Liver (tissue), 9 donors: ENCODE data around the gene ZKSCAN8. TPM values are rescaled to one million over a fixed set of nuclear protein-coding genes. Genes with fewer than 3 reads are reported as not detected.
A peak's percentile ranks its signal among the peaks of the same experiment; 100 is the strongest.

Experiments used
- DNase-seq: peaks from one replicate; pipeline ENCODE4 v3.0.0-alpha.2; 2017; ENCODE audit warnings: low spot score
- H3K27ac ChIP-seq, 2 donors: one replicate each; pipeline ENCODE4 v1.7.0; 2013; ENCODE audit warnings: inconsistent platforms in 2 of 2, low read length in 2 of 2, control low read depth in 1 of 2, low read depth in 1 of 2, mild to moderate bottlenecking in 1 of 2
- H3K27me3 ChIP-seq, 4 donors: one replicate each; pipeline versions ENCODE4 v1.6.1 to v1.7.0; 2013; ENCODE audit warnings: low read length in 3 of 4, inconsistent platforms in 1 of 4, mild to moderate bottlenecking in 1 of 4, moderate library complexity in 1 of 4; ENCODE audit not compliant: control insufficient read depth in 4 of 4, insufficient read depth in 4 of 4
- H3K36me3 ChIP-seq, 4 donors: one replicate each; pipeline versions ENCODE4 v1.6.1 to v1.7.0; 2013; ENCODE audit warnings: low read length in 3 of 4, mild to moderate bottlenecking in 3 of 4, low read depth in 1 of 4, moderate library complexity in 1 of 4; ENCODE audit not compliant: control insufficient read depth in 4 of 4, insufficient read depth in 3 of 4
- H3K4me1 ChIP-seq, 4 donors: one replicate each; pipeline versions ENCODE4 v1.6.1 to v1.7.0; 2013; ENCODE audit warnings: low read length in 3 of 4, mild to moderate bottlenecking in 3 of 4, moderate library complexity in 1 of 4; ENCODE audit not compliant: control insufficient read depth in 4 of 4, insufficient read depth in 4 of 4
- H3K4me3 ChIP-seq, 3 donors: one replicate each; pipeline versions ENCODE4 v1.6.1 to v1.7.0; 2013; ENCODE audit warnings: low read length in 3 of 3, control low read depth in 1 of 3, low read depth in 1 of 3, mild to moderate bottlenecking in 1 of 3
- H3K9ac ChIP-seq, 2 donors: one replicate each; pipeline ENCODE4 v1.7.0; 2013; ENCODE audit warnings: low read length in 2 of 2, mild to moderate bottlenecking in 2 of 2, moderate library complexity in 2 of 2, control low read depth in 1 of 2, low read depth in 1 of 2
- H3K9me3 ChIP-seq, 4 donors: one replicate each; pipeline versions ENCODE4 v1.6.1 to v1.7.0; 2013; ENCODE audit warnings: low read length in 3 of 4; ENCODE audit not compliant: control insufficient read depth in 4 of 4
- CTCF ChIP-seq: fragments of 150-350 bp; IDR thresholded peaks from 2 replicates; pipeline ENCODE4 v1.5.1; 2017; ENCODE audit warnings: improper control_type of control experiment, low read depth, low read length; ENCODE audit not compliant: missing input control
- EGR1 ChIP-seq, 2 donors: IDR thresholded peaks; 2 replicates each; pipeline ENCODE4 v1.6.1; 2016 to 2018; ENCODE audit warnings: antibody characterized with exemption in 2 of 2, low read depth in 2 of 2
- FOXA1 ChIP-seq: IDR thresholded peaks from 2 replicates; pipeline ENCODE4 v1.6.1; 2016; ENCODE audit warnings: antibody characterized with exemption
- GABPA ChIP-seq, 2 donors: IDR thresholded peaks in 1 of 2; conservative IDR thresholded peaks in 1 of 2; 2 replicates each; pipeline ENCODE4 v1.6.1; 2016; ENCODE audit warnings: antibody characterized with exemption in 2 of 2, mild to moderate bottlenecking in 1 of 2, moderate library complexity in 1 of 2
- RAD21 ChIP-seq, 2 donors: IDR thresholded peaks; 2 replicates each; pipeline ENCODE4 v1.6.1; 2016; ENCODE audit warnings: antibody characterized with exemption in 2 of 2, mild to moderate bottlenecking in 2 of 2
- RXRA ChIP-seq, 2 donors: IDR thresholded peaks; 2 replicates each; pipeline ENCODE4 v1.6.1; 2017 to 2018; ENCODE audit warnings: antibody characterized with exemption in 2 of 2, mild to moderate bottlenecking in 1 of 2
- SP1 ChIP-seq: IDR thresholded peaks from 2 replicates; pipeline ENCODE4 v1.6.1; 2018; ENCODE audit warnings: antibody characterized with exemption, mild to moderate bottlenecking
- TAF1 ChIP-seq: conservative IDR thresholded peaks from 2 replicates; pipeline ENCODE4 v1.6.1; 2016; ENCODE audit warnings: antibody characterized with exemption, mild to moderate bottlenecking
- YY1 ChIP-seq: IDR thresholded peaks from 2 replicates; pipeline ENCODE4 v1.6.1; 2016; ENCODE audit warnings: antibody characterized with exemption, mild to moderate bottlenecking
- WGBS: extraction: QIAGEN DNeasy Blood & Tissue Kit; methylation state at CpG from one replicate; pipeline ENCODE4 v1.1.7; 2013; 5-methylcytosine and 5-hydroxymethylcytosine counted together
- polyA plus RNA-seq, 2 donors: library from polyadenylated mRNA; stranded (reverse) in 1 of 2; unstranded in 1 of 2; fragments of 200-250 nt in 1 of 2; fragments of >200 nt in 1 of 2; fragmentation: Nextera tagmentation in 1 of 2; extraction: Ambion mirVana in 1 of 2; gene quantifications; one replicate each; pipeline versions ENCODE4 v1.2.1 to v1.2.3, GENCODE V29; 2013 to 2015
- total RNA-seq, 2 donors: library from RNA; depleted of rRNA; stranded (reverse); fragments of >200 nt; gene quantifications; one replicate each; pipeline ENCODE4 v1.2.3, GENCODE V29; 2014
- TF ChIP-seq, protein P1 (sequence below): IDR thresholded peaks from 2 replicates; pipeline ENCODE4 v1.6.1; 2016; ENCODE audit warnings: antibody characterized with exemption
- donor health status: healthy.
- donor health status: healthy.
- donor health status: healthy.
- donor health status: healthy.
- donor health status: healthy.

The ZKSCAN8 gene
- total and polyA plus RNA-seq, 4 donors: 2.4 to 13.4 (median 6.8) TPM

- H3K9me3 ChIP-seq: peaks cover 0 to 34% (median 4%) of the 10 kb centered on the region in 4 donors
- no peak for DNase-seq
- H3K9ac ChIP-seq: no peak overlapping the region
- H3K4me3 ChIP-seq: peak overlapping the region in 1 of 3 donors; percentile 23
- H3K4me1 ChIP-seq: peaks cover 0 to 4% (median 3%) of the 10 kb centered on the region in 4 donors
- no peaks in the 10 kb centered on the region for H3K36me3 ChIP-seq
- WGBS: 9% methylated on average over 23 of the region's 23 CpGs
- no peak overlapping the region for H3K27ac ChIP-seq
- TF ChIP-seq GABPA (IDR thresholded peaks at IDR 0.05 in 1 of 2, conservative IDR thresholded peaks at IDR 0.05 in 1 of 2) (no peak), FOXA1 (no peak), TAF1 (no peak), YY1 (no peak), RAD21 (IDR thresholded peaks at IDR 0.05) (no peak), RXRA (IDR thresholded peaks at IDR 0.05) (no peak), SP1 (no peak), CTCF (no peak), EGR1 (IDR thresholded peaks at IDR 0.05; ENCODE audit: low read depth in 2 of 2) (no peak)
- TF ChIP-seq, protein P1, sequence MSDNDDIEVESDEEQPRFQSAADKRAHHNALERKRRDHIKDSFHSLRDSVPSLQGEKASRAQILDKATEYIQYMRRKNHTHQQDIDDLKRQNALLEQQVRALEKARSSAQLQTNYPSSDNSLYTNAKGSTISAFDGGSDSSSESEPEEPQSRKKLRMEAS: no peak
- H3K27me3 ChIP-seq: peaks cover 5 to 50% (median 26%) of the 10 kb centered on the region in 4 donors
Measured at GRCh38 chr6:28208111-28208659, 66.5 kb downstream of the ZKSCAN8 start.

Other genes starting within 250 kb of the ZKSCAN8 start
- gene OR2B2, start 229.5 kb upstream of the ZKSCAN8 start, total RNA-seq: not detected
- not detected for gene OR2B2, start 229.5 kb upstream of the ZKSCAN8 start, polyA plus RNA-seq
- under 1 TPM in 1 of 2 donors, not detected in 1; 0.19 TPM for gene OR2B6, start 184.6 kb upstream of the ZKSCAN8 start, total RNA-seq
- gene OR2B6, start 184.6 kb upstream of the ZKSCAN8 start, polyA plus RNA-seq: not detected
- gene ZNF165, start 61.3 kb upstream of the ZKSCAN8 start, total RNA-seq: 1 to 10 TPM in 1 of 2 donors, under 1 TPM in 1; 0.51 to 1.3 TPM
- gene ZNF165, start 61.3 kb upstream of the ZKSCAN8 start, polyA plus RNA-seq: under 1 TPM; 0.54 to 0.62 TPM
- gene ZSCAN16, start 17.3 kb upstream of the ZKSCAN8 start, total RNA-seq: 1 to 10 TPM; 1.5 to 3.5 TPM
- gene ZSCAN16, start 17.3 kb upstream of the ZKSCAN8 start, polyA plus RNA-seq: 1 to 10 TPM; 1.9 to 3.4 TPM
- 1 to 10 TPM; 3.1 to 4.8 TPM for gene ZSCAN9, start 83.4 kb downstream of the ZKSCAN8 start, total RNA-seq
- 1 to 10 TPM; 1.3 to 2.2 TPM for gene ZSCAN9, start 83.4 kb downstream of the ZKSCAN8 start, polyA plus RNA-seq
- 1 to 10 TPM; 3.3 to 4.7 TPM for gene ZKSCAN4, start 110.4 kb downstream of the ZKSCAN8 start, total RNA-seq
- gene ZKSCAN4, start 110.4 kb downstream of the ZKSCAN8 start, polyA plus RNA-seq: 1 to 10 TPM; 1.4 to 1.8 TPM
- under 1 TPM; 0.56 to 0.59 TPM for gene NKAPL, start 117.4 kb downstream of the ZKSCAN8 start, total RNA-seq
- gene NKAPL, start 117.4 kb downstream of the ZKSCAN8 start, polyA plus RNA-seq: under 1 TPM; 0.22 to 0.61 TPM
- 1 to 10 TPM; 7.9 to 9.7 TPM for gene ZSCAN26, start 125.3 kb downstream of the ZKSCAN8 start, total RNA-seq
- 1 to 10 TPM; 2.8 to 4.3 TPM for gene ZSCAN26, start 125.3 kb downstream of the ZKSCAN8 start, polyA plus RNA-seq
- gene PGBD1, start 139.7 kb downstream of the ZKSCAN8 start, total RNA-seq: 1 to 10 TPM; 1.0 to 3.7 TPM
- gene PGBD1, start 139.7 kb downstream of the ZKSCAN8 start, polyA plus RNA-seq: under 1 TPM; 0.74 to 0.93 TPM
- gene ZSCAN31, start 194.3 kb downstream of the ZKSCAN8 start, total RNA-seq: 10 to 100 TPM in 1 of 2 donors, 1 to 10 TPM in 1; 3.9 to 10.2 TPM
- 1 to 10 TPM; 3.3 to 3.4 TPM for gene ZSCAN31, start 194.3 kb downstream of the ZKSCAN8 start, polyA plus RNA-seq
- 1 to 10 TPM; 2.8 to 8.8 TPM for gene ZKSCAN3, start 208.1 kb downstream of the ZKSCAN8 start, total RNA-seq
- gene ZKSCAN3, start 208.1 kb downstream of the ZKSCAN8 start, polyA plus RNA-seq: 1 to 10 TPM in 1 of 2 donors, under 1 TPM in 1; 0.93 to 1.1 TPM